HG02970 (cell line): ENCODE results near the gene GPRIN1.

ENCODE experiments used
- ATAC-seq: cut with Tn5 transposase; IDR thresholded peaks from one replicate; pipeline ENCODE4 v1.9.1; 2021; ENCODE audit warnings: mild to moderate bottlenecking, moderate library complexity, moderate number of reproducible peaks; ENCODE audit not compliant: unreplicated experiment, low FRiP score

Gene GPRIN1

GRCh38 chr5:176625512-176625911 is 15.6 kb upstream of the GPRIN1 start:
- no peak for ATAC-seq

GRCh38 chr5:176624938-176625337 is 15.0 kb upstream of the GPRIN1 start:
- ATAC-seq: no peak

GRCh38 chr5:176624142-176624541 is 14.2 kb upstream of the GPRIN1 start:
- no peak for ATAC-seq

DNA sequence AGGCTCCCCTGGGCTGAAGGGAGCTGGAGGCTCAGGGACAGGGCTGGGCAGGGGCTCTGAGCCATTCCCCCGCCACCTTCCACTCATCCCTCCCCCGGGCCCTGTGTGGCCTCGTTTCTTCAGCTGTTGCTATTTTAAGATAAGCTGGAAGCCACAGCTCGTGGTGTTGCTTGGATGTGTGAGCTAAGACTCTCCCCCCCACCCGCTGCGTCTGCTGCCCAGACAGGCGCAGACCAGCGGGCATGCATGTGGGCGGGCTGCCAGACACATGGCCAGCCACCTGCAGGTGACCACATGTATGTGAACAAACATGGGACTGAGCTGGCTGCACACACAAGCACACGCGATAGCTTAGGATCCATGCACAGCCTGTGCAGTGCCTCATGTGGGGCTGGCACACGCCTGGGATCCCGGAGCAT is 11.7 kb upstream of the GPRIN1 start:
- no peak for ATAC-seq

DNA sequence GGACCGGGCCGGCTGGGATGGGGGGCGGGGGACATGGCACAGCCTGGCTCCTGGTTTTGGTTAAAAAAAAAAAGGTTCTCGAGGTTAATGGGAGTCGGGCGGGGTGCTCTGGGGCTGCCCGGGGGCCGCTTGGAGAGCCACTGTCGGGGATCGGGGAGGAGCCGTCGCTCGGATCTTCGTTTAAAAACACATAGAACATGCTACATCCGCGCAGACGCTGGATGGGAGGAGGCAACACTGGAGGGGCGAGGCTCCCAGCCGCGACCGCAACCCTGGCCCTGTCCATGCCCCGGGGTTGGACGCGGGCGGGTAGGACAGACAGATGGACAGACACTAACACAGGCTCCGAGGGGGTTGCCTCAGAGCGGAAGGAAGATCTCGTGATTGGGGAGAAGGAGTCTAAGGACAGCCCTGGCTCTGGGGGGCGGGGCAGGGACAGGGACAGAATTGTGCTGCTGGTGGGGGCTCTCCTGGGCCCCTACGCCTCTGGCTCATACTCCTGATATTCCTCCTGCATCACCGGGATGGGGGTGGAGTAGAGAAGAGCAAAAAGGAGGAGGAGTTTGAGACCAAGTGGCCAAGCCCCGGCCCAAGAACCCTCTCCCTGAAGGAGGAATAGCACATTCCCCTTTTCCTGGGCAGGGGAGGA is 10.5 kb upstream of the GPRIN1 start:
- no peak for ATAC-seq

DNA sequence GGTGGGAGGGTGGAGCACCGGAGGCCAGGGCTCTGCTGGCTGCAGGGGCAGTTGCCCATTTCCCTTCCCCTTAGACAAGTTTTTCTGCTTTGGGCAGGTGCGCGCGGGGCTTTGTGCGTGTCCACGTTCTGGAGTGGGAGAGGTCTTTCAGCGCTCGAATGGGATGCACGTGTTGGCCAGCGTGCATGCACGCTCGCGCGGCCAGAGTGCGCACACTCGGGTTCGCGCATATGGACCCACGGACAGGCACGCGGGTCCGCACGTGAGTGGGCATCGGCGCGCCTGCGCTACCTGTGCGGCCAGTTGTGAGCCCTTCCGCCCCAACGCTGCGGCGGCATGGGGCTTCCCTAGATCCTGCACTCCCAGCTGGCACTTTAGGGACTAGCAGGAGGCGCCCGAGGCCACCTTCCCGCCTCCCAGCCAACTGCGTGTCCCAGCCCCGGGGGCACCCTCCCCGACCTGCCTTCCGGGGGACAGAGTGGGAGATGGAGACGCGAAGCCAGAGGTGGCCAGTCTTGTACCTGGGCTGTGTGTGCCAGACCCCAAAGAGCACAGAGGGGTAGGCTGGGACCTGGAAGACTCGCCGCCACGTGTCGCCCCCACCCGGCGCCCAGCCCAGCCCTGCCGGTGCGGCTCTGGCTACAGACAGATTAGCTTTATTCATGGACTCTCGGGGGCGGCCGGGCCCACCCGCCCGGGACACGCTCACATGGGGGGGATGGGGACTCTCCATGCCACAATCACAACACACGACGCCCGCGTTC is 9.8 kb upstream of the GPRIN1 start:
- no peak for ATAC-seq

GRCh38 chr5:176619203-176619568 is 9.2 kb upstream of the GPRIN1 start:
- no peak for ATAC-seq

DNA sequence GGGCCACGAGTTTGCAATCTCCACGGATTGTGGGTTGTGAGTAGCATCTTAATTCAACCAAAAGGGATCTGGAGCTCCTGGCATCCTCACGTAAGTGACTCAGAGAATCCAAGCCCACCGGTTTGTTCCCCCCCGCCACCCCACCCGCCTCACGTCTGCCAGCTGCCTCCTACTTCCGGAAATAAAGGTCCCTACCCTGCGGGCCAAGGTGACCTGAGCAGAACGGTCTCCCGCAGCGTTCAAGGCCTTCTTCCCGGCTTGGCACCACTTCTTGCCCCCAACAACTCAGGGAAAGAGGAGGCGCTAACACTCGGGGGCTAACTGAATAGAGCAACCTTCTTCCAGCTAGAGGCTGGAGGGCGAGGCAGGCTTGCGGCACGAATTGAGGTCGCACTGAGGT is 8.8 kb upstream of the GPRIN1 start:
- ATAC-seq: no peak

DNA sequence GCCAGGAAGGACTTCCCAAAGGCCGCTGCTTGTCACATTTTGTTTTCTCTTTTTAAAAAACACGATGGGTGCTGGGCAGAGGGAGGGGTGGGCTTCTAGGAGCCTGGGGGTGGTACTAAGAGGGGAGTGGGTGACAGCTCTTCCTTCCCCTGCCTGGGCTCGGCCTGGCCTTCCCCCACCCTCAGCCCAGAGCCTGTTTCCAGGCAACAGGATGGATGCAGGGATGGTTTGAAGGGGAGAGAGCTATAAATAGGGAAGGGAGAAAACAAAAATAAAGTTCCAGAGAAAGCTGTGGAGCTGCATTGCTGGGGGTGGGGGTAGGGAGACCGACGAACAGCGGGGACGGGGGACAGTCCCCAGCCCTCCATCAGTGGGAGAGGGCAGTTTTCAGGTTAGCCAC is 6.6 kb upstream of the GPRIN1 start:
- no peak for ATAC-seq

DNA sequence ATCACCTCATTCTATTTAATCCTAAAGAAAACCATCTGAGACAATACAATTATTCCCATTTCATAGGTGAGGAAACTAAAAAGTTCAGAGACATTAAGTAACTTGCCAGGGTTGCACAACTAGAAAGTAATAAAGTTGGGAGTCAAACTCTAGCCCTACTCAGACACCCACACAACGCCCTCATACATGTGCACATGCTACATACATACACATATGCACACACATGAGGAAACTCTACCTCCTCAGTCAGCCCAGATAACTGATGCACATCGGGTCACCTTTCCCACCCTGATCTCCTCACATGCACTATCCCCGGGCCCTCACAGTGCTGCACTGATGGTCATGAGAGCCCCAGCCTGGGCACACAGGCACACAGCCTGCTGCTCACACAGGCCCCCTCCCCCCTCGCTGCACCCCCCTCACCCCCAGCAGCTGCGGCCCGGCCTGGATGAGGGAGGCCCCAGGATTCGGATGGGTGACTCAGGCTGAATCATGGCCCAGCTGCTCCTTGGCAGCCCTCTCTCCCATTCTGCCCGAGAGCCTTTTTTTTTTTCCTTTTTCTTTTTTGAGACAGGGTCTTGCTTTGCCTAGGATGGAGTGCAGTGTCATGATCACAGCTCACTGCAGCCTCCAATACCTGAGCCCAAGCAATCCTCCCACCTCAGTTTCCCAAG is 5.0 kb upstream of the GPRIN1 start:
- no peak for ATAC-seq

- no peak for ATAC-seq
Observed at GRCh38 chr5:176612855-176613254, 2.9 kb upstream of the GPRIN1 start.

DNA sequence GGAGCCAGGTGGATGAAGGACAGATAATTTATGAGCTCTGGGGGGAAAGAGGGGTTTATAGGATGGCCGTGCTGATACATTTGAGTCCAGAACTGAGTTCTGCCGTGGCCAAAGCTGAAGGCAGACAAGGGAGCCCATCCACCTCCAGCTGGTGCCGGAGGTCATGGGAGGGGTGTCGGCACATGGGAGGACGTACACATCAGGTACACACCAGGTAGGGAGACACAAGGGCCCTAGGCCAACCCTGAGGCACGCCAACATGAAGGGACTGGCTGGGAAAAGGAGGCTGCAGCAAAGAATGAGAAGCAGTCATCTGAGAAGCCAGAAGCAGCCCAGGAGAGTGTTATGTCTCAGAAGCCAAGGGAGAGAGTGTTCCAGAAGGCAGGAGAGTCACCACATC is 2.1 kb upstream of the GPRIN1 start:
- no peak for ATAC-seq

DNA sequence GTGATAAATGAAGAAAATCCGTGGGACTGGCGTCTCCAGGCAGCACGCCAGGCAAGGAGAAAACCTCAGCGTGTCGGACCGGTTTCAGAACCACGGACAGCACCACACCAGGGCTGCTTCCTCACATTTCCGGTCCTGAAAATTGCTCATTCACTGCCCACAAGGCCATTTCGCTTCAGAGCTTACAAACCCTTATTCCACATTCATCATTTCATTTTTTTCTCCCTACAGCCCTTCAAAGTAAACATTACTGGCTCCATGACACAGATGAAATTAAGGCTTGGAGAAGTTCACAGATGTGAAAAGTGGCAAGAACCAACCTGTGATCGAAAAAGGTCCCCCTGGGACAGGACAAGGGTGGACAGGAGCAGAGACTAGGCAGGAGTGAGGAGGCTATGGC is 1.5 kb upstream of the GPRIN1 start:
- ATAC-seq: no peak

- ATAC-seq: no peak
Observed at GRCh38 chr5:176610435-176610773, 448 bp upstream of the GPRIN1 start.

DNA sequence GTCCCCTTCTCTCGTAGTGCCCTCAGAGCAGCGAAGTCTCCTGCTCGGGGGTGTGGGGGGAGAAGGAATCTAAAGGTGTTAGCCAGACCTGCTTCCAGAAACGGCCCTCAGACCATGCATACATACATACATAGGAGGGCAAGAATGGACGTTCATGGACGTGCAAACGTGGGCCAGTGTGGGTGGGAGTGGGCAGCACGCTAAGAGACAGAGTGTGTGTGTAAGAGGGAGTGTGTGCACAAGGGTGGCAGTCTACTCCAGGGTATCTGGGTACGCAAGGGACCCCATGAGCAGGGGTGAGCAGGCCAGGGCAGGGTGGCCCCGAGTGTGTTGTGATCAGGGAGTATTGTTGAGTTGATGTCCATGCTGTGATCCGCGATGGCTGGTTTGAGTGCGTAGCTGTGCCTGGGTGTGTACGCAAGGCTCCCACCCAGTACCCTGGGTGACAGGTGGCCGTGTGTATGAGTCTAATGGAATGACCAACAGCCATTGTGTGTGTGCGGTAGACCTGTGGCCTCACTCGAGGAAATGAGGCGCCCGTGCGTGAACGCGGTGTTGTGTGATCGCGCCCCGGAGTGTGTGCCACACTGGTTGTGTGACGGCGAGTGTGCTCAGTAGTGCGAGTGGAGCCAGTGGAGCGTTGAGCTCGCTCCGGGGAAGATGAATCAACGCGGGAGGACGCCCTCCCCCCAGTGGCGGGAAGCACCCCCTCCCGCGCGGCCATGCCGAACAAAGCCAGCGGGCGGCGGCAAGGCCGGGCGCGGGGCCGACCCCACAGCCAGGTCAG is 826 bp downstream of the GPRIN1 start:
- peak; percentile 14 for ATAC-seq

DNA sequence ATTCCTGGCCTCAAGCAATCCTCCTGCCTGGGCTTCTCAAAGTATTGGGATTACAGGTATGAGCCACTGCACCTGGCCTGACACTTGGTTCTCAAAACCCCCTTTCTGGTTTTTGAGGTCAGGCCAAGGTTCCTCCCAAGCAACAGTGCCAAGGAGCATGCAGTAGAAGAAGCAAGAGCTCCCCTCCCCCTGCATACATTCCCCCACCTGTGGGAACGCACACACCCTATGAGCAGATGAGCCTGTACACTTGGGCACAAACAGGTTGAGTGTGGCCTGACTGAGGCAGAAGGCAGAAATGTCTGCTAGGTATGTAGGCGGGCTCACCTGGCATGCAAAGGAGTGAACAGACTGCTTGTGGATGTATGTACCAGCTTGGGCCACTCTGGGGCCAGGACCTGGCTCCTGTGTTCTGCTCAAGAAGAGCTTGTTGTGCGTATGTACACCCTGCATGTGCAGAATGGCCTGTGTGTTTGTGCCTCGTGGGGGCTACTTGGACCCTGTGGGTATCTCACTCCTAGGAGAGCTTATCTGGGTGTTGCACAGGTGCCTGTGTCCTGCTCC is 1.7 kb downstream of the GPRIN1 start:
- no peak for ATAC-seq

- ATAC-seq: no peak
Observed at GRCh38 chr5:176606875-176607274, 3.1 kb downstream of the GPRIN1 start.

DNA sequence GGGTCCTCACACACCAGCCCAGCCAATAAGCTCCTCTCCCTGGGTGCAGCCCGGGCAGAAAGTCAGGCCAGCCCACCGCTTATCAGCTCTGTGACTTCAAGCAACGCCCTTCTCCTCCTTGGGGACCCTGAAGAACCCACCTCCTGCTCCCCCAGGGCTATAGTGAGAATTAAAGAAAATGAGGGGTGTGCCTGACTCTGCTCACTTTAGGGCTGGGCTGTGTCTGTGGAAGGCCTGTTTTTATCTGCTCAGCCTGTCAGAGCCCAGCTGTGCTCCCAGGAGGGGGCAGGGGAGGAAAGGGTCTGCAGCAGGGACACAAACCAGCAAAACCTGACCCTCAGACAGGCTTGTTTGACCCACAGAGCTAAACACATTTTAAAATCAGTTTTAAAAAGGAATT is 3.9 kb downstream of the GPRIN1 start:
- ATAC-seq: no peak

DNA sequence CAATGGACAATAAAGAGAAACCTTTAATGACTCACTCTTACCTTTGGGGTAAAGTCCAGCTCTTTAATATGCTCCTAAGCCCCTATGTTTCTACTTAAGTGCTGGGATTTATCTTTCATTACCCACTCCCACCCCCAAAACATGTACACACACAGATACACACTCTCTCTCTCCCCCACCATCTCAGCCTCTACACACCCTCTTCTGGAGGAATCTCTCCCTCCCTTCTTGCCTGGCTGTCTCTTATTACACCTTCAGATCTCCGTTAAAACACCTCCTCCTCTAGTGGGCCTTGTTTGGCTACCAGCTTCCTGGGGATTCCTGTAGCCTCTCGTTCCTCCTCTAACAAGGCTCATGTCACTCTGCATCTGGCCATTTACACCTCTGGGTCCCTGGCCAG is 6.9 kb downstream of the GPRIN1 start:
- no peak for ATAC-seq

- ATAC-seq: no peak
Observed at GRCh38 chr5:176601901-176602482, 8.0 kb downstream of the GPRIN1 start.
